DND-41 (cell line): Measurements from ENCODE around the gene TAF13.

ENCODE experiments used
- ATAC-seq: fragments of 200-7000 bp; cut with Tn5 transposase; 3 replicates; pipeline ENCODE4 v1.9.1; 2021; ENCODE audit warnings: low read depth; ENCODE audit not compliant: insufficient read depth
- DNase-seq: peaks from one replicate; pipeline ENCODE4 v3.0.0-alpha.2; 2020
- H2AFZ ChIP-seq: 2 replicates; pipeline ENCODE4 v1.6.0; 2012; ENCODE audit warnings: low read depth, low read length
- H3K27ac ChIP-seq: 2 replicates; pipeline ENCODE4 v1.5.1; 2012; ENCODE audit warnings: low read length, inconsistent platforms
- H3K27me3 ChIP-seq: fragments of 200-600 bp; sonication (generic); 2 replicates; pipeline ENCODE4 v1.6.0; 2012; ENCODE audit warnings: low read length, mild to moderate bottlenecking, inconsistent platforms; ENCODE audit not compliant: insufficient read depth, poor library complexity
- H3K36me3 ChIP-seq: 2 replicates; pipeline ENCODE4 v1.5.1; 2012; ENCODE audit warnings: low read length, inconsistent platforms; ENCODE audit not compliant: insufficient read depth
- H3K4me1 ChIP-seq: 2 replicates; pipeline ENCODE4 v1.5.1; 2012; ENCODE audit warnings: mild to moderate bottlenecking, low read length; ENCODE audit not compliant: insufficient read depth
- H3K4me2 ChIP-seq: 2 replicates; pipeline ENCODE4 v1.6.0; 2012; ENCODE audit warnings: mild to moderate bottlenecking, moderate library complexity, low read length, inconsistent platforms; ENCODE audit not compliant: insufficient read depth
- H3K4me3 ChIP-seq, 2 experiments: fragments of 200-600 bp in 1 of 2; shearing (Covaris generic) in 1 of 2; 2 replicates each; pipeline ENCODE4 v1.5.1; 2012 to 2016; ENCODE audit warnings: inconsistent platforms in 2 of 2, low read length in 2 of 2, mild to moderate bottlenecking in 2 of 2, low read depth in 1 of 2, moderate library complexity in 1 of 2
- H3K79me2 ChIP-seq: 2 replicates; pipeline ENCODE4 v1.6.0; 2012; ENCODE audit warnings: low read length, inconsistent platforms; ENCODE audit not compliant: insufficient read depth
- H3K9ac ChIP-seq: 2 replicates; pipeline ENCODE4 v1.6.0; 2012; ENCODE audit warnings: low read depth, mild to moderate bottlenecking, inconsistent platforms, low read length, moderate library complexity
- H3K9me3 ChIP-seq: 2 replicates; pipeline ENCODE4 v1.5.1; 2012; ENCODE audit warnings: low read length, moderate library complexity, mild to moderate bottlenecking, inconsistent platforms; ENCODE audit not compliant: insufficient read depth, severe bottlenecking
- H4K20me1 ChIP-seq: 2 replicates; pipeline ENCODE4 v1.6.0; 2012; ENCODE audit warnings: low read length; ENCODE audit not compliant: insufficient read depth
- CTCF ChIP-seq: IDR thresholded peaks from 2 replicates; pipeline ENCODE4 v1.5.1; 2012; ENCODE audit warnings: borderline replicate concordance, low read length, moderate library complexity, mild to moderate bottlenecking; ENCODE audit not compliant: poor library complexity, severe bottlenecking; ENCODE audit errors: extremely low read depth
- EZH2 ChIP-seq: IDR thresholded peaks from 3 replicates; pipeline ENCODE4 v1.6.1; 2012; ENCODE audit warnings: borderline replicate concordance, low read depth, mild to moderate bottlenecking, moderate library complexity, low read length, inconsistent platforms; ENCODE audit not compliant: severe bottlenecking

Gene TAF13

GRCh38 chr1:109111386-109112055 lies 35.7 kb upstream of the TAF13 start:
- Histone ChIP-seq H3K27me3 (peaks cover 48% of the 10 kb centered on the region), H3K79me2 (no peaks in the 10 kb centered on the region), H2AFZ (no peak overlapping the region), H3K4me1 (peaks cover 10% of the 10 kb centered on the region), H4K20me1 (no peaks in the 10 kb centered on the region; the same call in 1 of the 2 replicates), H3K36me3 (no peaks in the 10 kb centered on the region), H3K9ac (no peak overlapping the region), H3K9me3 (no peaks in the 10 kb centered on the region), H3K4me2 (no peak overlapping the region), H3K4me3 (no peak overlapping the region), H3K27ac (no peak overlapping the region)
- DNase-seq (no peak), ATAC-seq (no peak)
- TF ChIP-seq CTCF (no peak), EZH2 (no peak)

DNA sequence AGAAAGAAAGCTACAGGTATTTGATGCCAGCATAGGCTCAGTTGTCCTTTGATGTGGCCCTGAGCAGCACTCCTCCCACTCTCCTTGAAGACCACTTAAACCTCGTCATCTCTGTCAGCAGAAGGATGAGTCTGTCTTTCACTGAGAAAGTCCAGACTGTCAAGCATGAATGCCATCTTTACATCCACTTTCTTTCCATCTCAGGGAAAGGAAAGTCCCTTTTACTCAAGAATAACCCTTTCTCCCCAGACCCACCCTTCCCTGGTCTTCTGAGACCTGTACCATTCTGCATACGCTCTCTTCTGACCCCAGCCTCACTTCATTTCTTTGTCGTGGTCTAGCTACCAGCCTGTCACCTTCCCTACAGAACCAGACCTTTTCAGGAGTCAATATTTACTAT lies 34.1 kb upstream of the TAF13 start:
- Histone ChIP-seq H3K4me2 (no peak overlapping the region), H3K4me3 (no peak overlapping the region), H4K20me1 (no peaks in the 10 kb centered on the region; the same call in 1 of the 2 replicates), H3K27me3 (peaks cover 36% of the 10 kb centered on the region), H3K79me2 (no peaks in the 10 kb centered on the region), H3K9me3 (no peaks in the 10 kb centered on the region), H2AFZ (no peak overlapping the region), H3K36me3 (no peaks in the 10 kb centered on the region), H3K9ac (no peak overlapping the region), H3K27ac (no peak overlapping the region), H3K4me1 (peaks cover 10% of the 10 kb centered on the region)
- no peak for ATAC-seq
- DNase-seq, result no peak
- TF ChIP-seq EZH2 (no peak), CTCF (no peak)

DNA sequence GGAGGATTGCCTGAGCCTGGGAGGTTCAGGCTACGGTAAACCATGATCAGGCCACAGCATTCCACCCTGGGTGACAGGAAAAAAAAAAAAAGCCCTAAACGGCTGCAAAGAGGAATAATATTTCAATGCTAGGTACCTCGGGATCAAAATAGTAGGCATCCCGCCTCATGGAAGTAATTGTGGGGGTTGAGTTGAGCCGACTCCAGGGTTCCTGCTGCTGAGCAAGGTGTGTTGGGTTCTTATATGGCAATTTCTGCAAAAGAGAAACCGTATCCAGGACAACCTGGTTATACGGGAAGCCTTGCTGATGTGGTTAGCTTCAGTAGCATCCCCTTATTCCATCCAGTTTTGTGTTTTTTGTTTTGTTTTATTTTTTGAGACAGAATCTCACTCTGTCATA lies 32.0 kb upstream of the TAF13 start:
- TF ChIP-seq CTCF, result no peak
- TF ChIP-seq EZH2, result no peak

DNA sequence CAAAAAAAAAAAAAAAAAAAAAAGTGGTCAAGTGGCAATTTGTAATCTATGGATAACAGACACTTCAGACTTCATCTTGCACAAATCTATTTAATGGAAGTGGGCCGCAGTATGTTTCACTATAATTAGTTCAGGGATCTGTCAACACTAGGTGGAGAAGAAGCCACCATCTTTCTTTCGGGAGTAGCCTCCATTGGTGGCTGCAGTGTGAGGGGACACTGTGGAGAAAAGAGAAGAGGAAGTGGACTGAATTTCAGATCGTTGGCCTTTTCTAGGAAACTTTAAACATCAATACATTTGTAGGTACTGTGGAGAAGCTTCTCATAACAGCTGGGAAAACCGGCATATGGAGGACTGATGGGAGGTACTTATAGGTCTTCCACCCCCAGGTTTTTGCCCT lies 30.1 kb upstream of the TAF13 start:
- H3K9me3 ChIP-seq, result no peaks in the 10 kb centered on the region
- H3K4me2 ChIP-seq, result no peak overlapping the region
- no peak for TF ChIP-seq EZH2
- no peak for TF ChIP-seq CTCF
- peaks cover 9% of the 10 kb centered on the region for H3K79me2 ChIP-seq
- no peak overlapping the region for H3K9ac ChIP-seq
- H3K36me3 ChIP-seq, result peaks cover 4% of the 10 kb centered on the region; the same call in 1 of the 2 replicates
- H3K27me3 ChIP-seq, result peaks cover 7% of the 10 kb centered on the region
- H3K4me1 ChIP-seq, result peaks cover 9% of the 10 kb centered on the region
- H4K20me1 ChIP-seq, result peaks cover 9% of the 10 kb centered on the region
- DNase-seq, result no peak
- H3K4me3 ChIP-seq, result no peak overlapping the region
- no peak overlapping the region for H2AFZ ChIP-seq
- no peak overlapping the region for H3K27ac ChIP-seq
- ATAC-seq, result no peak

More for the DNA sequence above, 32.0 kb upstream of the TAF13 start:
- H3K27me3 ChIP-seq, result peaks cover 15% of the 10 kb centered on the region
- peaks cover 7% of the 10 kb centered on the region for H3K4me1 ChIP-seq
- H4K20me1 ChIP-seq, result peaks cover 3% of the 10 kb centered on the region
- no peak for DNase-seq
- ATAC-seq, result no peak
- no peak overlapping the region for H3K4me3 ChIP-seq
- H3K4me2 ChIP-seq, result no peak overlapping the region
- H3K79me2 ChIP-seq, result no peaks in the 10 kb centered on the region
- H3K9me3 ChIP-seq, result no peaks in the 10 kb centered on the region
- no peak overlapping the region for H2AFZ ChIP-seq
- no peak overlapping the region for H3K9ac ChIP-seq
- H3K27ac ChIP-seq, result no peak overlapping the region
- no peaks in the 10 kb centered on the region for H3K36me3 ChIP-seq
